ENCODE results near the gene ZNF407.

GRCh38 chr18:75057169-75057960 is 459.7 kb downstream of the ZNF407 start:
- TF ChIP-seq POLR2A (IDR thresholded peaks at IDR 0.05) = no peak
- TF ChIP-seq CTCF (IDR thresholded peaks at IDR 0.05) = no peak
